HEK293T (cell line): ENCODE data around the gene DLD.

Experiments
- HDGF ChIP-seq: fragments of 450-650 bp; IDR thresholded peaks from 2 replicates; pipeline ENCODE4 v1.6.1; 2017; ENCODE audit warnings: antibody characterized with exemption, borderline replicate concordance
- SUZ12 ChIP-seq: fragments of 450-650 bp; IDR thresholded peaks from 2 replicates; pipeline ENCODE4 v1.6.1; 2016; ENCODE audit warnings: mild to moderate bottlenecking
- TF ChIP-seq, protein P1 (sequence below): fragments of 450-650 bp; IDR thresholded peaks from 2 replicates; pipeline ENCODE4 v1.6.1; 2016

DNA sequence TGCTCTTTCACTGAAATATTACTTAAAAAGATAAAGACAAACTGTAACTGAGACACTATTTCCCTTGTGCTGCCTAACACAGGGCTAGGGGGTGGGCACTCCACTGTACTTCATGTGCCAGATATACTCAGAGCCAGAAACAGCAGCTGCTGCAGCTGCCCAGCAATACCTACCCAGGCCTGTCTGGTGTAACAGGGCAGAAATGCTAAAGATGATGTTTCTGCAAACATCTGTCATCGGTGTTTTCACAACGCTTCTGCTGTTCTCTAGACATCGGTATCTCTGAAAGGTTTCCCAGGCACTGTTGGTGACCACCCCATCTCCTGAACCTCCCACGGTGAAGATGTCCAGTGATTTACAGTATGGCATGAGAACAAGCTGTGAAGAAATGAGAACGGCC lies 69.3 kb downstream of the DLD start:
- no peak for TF ChIP-seq HDGF
- TF ChIP-seq SUZ12: no peak
- TF ChIP-seq, protein P1, sequence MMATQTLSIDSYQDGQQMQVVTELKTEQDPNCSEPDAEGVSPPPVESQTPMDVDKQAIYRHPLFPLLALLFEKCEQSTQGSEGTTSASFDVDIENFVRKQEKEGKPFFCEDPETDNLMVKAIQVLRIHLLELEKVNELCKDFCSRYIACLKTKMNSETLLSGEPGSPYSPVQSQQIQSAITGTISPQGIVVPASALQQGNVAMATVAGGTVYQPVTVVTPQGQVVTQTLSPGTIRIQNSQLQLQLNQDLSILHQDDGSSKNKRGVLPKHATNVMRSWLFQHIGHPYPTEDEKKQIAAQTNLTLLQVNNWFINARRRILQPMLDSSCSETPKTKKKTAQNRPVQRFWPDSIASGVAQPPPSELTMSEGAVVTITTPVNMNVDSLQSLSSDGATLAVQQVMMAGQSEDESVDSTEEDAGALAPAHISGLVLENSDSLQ: no peak
